OCI-LY3 (cell line): ENCODE data around the gene LRRC4C.

ENCODE experiments used
- EZH2phosphoT487 ChIP-seq: fragments of 200-600 bp; shearing (Covaris generic); IDR thresholded peaks from 2 replicates; pipeline ENCODE4 v1.6.1; 2018; ENCODE audit warnings: antibody characterized with exemption, mixed run types, low read depth
- TF ChIP-seq, protein P1 (sequence below): fragments of 200-600, 300-600 bp; sonication (generic); IDR thresholded peaks from 2 replicates; pipeline ENCODE4 v1.5.1; 2014; ENCODE audit warnings: antibody characterized with exemption, low read length, low read depth

GRCh38 chr11:40381481-40381880 lies 1078.0 kb downstream of the LRRC4C start:
- TF ChIP-seq, protein P1, sequence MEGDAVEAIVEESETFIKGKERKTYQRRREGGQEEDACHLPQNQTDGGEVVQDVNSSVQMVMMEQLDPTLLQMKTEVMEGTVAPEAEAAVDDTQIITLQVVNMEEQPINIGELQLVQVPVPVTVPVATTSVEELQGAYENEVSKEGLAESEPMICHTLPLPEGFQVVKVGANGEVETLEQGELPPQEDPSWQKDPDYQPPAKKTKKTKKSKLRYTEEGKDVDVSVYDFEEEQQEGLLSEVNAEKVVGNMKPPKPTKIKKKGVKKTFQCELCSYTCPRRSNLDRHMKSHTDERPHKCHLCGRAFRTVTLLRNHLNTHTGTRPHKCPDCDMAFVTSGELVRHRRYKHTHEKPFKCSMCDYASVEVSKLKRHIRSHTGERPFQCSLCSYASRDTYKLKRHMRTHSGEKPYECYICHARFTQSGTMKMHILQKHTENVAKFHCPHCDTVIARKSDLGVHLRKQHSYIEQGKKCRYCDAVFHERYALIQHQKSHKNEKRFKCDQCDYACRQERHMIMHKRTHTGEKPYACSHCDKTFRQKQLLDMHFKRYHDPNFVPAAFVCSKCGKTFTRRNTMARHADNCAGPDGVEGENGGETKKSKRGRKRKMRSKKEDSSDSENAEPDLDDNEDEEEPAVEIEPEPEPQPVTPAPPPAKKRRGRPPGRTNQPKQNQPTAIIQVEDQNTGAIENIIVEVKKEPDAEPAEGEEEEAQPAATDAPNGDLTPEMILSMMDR, result no peak
- TF ChIP-seq EZH2phosphoT487, result no peak
